Measurements from ENCODE around the gene TBL1X. TPM values are rescaled to one million over a fixed set of nuclear protein-coding genes. Genes with fewer than 3 reads are reported as not detected.

Gene TBL1X
- total RNA-seq, 1 donor from 2014 or later = 21.4 TPM

DNA sequence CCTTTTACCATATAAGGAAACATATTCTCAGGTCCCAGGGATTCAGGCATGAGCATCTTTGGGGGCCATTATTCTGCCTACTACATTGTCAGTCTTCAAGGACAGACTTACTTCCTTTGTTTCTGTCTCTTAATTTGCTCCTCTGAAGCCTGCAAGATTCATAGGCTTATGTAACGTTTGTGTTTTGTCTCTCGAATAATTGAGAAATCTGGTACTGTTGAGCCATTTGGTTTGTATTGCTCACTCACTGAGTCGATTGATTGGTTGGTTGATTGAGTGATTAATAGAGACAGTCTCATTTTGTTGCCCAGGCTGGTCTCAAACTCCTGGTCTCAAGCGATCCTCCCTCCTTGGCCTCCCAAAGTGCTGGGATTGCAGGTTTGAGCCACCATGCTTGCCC is 23.7 kb downstream of the TBL1X start:
- H3K27me3 Mint-ChIP-seq (ENCODE audit: low read depth) = no peaks in the 10 kb centered on the region
- no peak overlapping the region for H3K27ac Mint-ChIP-seq (ENCODE audit: unreplicated experiment)
- peaks cover 22% of the 10 kb centered on the region for H3K9me3 Mint-ChIP-seq (ENCODE audit: low read depth)
- TF ChIP-seq, protein P1, sequence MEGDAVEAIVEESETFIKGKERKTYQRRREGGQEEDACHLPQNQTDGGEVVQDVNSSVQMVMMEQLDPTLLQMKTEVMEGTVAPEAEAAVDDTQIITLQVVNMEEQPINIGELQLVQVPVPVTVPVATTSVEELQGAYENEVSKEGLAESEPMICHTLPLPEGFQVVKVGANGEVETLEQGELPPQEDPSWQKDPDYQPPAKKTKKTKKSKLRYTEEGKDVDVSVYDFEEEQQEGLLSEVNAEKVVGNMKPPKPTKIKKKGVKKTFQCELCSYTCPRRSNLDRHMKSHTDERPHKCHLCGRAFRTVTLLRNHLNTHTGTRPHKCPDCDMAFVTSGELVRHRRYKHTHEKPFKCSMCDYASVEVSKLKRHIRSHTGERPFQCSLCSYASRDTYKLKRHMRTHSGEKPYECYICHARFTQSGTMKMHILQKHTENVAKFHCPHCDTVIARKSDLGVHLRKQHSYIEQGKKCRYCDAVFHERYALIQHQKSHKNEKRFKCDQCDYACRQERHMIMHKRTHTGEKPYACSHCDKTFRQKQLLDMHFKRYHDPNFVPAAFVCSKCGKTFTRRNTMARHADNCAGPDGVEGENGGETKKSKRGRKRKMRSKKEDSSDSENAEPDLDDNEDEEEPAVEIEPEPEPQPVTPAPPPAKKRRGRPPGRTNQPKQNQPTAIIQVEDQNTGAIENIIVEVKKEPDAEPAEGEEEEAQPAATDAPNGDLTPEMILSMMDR (IDR thresholded peaks at IDR 0.05) = no peak
- H3K36me3 Mint-ChIP-seq (ENCODE audit: low read depth) = no peaks in the 10 kb centered on the region
- no peaks in the 10 kb centered on the region for H3K4me1 Mint-ChIP-seq (ENCODE audit: low read depth)
- DNase-seq (ENCODE audit: low spot score) = no peak
- no peak overlapping the region for H3K4me3 Mint-ChIP-seq (ENCODE audit: unreplicated experiment)

DNA sequence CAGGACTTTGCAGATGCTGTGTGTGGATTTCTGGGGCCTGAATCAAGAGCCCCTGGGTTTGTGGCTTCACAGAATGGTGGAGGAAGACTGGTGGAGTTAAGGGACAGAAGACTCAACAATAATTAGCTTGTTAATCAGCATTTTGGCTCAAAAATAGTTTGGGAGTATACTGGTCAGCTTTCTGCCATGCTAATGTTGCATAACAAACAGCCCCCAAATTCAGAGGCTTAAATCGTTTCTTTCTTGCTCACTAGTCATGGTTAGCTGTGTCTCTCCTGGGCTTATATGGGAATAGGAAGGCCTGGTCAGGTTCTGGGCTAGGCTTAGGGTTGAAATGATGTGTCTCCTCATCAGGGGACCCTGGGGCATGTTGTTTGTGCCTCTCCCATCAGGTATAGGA is 24.4 kb downstream of the TBL1X start:
- Mint-ChIP-seq H3K4me3 (ENCODE audit: unreplicated experiment) (no peak overlapping the region), H3K9me3 (ENCODE audit: low read depth) (peaks cover 21% of the 10 kb centered on the region), H3K27ac (ENCODE audit: unreplicated experiment) (no peak overlapping the region), H3K4me1 (ENCODE audit: low read depth) (no peaks in the 10 kb centered on the region), H3K36me3 (ENCODE audit: low read depth) (no peaks in the 10 kb centered on the region), H3K27me3 (ENCODE audit: low read depth) (no peaks in the 10 kb centered on the region)
- TF ChIP-seq, protein P1 (IDR thresholded peaks at IDR 0.05) = no peak
- no peak for DNase-seq (ENCODE audit: low spot score)

DNA sequence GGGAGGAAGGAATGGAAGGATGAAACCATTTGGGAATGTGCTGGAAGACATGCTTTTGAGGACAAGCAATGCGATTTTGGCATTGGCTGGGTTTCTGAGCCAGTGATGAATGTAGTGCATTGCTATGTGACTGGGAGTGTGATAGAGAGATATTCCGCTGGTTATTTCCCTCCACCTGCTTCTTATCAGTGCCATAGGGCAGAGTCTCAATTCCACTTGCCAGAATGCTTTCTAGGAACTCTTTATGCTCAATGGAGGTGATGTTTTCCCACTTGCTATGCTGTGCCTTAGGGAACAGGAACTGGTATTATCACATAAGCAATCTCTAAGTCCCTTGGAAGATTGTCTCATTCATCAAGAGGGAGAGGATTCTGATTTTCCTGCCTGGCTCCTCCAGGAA is 28.0 kb downstream of the TBL1X start:
- no peak for DNase-seq (ENCODE audit: low spot score)
- TF ChIP-seq, protein P1 (IDR thresholded peaks at IDR 0.05) = no peak

DNA sequence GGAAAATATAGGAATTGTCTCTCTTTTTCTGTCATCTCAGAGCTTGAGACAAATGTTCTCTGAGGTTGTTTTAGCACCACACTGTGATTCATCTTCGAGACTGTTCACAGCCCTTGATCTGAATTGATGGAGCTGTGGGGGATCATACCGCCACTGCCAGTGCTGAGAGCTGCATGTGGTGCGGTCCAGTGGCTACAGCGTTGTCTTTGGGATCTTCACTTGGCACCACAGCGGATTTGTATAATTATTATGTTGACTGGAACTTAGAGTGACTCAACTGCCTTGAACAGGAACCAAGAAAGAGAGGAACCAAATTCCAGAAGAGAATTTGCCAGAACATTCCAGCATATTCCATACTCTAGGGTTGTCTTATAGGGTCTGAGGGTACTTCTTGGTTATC is 29.1 kb downstream of the TBL1X start:
- no peak overlapping the region for H3K27ac Mint-ChIP-seq (ENCODE audit: unreplicated experiment)
- peaks cover 3% of the 10 kb centered on the region for H3K36me3 Mint-ChIP-seq (ENCODE audit: low read depth)

More for the DNA sequence above, 28.0 kb downstream of the TBL1X start:
- no peaks in the 10 kb centered on the region for H3K27me3 Mint-ChIP-seq (ENCODE audit: low read depth)
- H3K4me3 Mint-ChIP-seq (ENCODE audit: unreplicated experiment) = no peak overlapping the region
- H3K9me3 Mint-ChIP-seq (ENCODE audit: low read depth) = peaks cover 17% of the 10 kb centered on the region
- H3K36me3 Mint-ChIP-seq (ENCODE audit: low read depth) = peaks cover 3% of the 10 kb centered on the region
- no peak overlapping the region for H3K27ac Mint-ChIP-seq (ENCODE audit: unreplicated experiment)
- no peaks in the 10 kb centered on the region for H3K4me1 Mint-ChIP-seq (ENCODE audit: low read depth)

DNA sequence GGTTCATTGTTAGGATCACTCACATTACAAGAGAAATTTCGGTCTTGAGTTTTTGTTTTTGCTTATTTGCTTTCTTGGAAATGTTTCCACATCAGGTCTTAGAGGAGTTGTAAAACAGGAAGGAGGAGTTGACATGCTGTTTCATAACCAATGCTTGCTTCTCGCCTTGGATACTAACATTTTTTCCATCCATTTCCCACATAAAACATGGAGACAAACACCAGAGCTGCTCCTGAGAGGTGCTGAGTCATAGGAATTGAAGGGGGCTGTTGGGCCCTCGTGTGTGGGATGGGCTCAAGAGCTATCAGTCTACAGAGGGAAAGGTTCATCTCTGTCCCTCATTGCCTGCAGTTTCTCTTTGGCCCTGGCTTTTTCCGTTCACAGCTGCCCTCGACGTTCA is 29.9 kb downstream of the TBL1X start:
- H3K9me3 Mint-ChIP-seq (ENCODE audit: low read depth) = peaks cover 13% of the 10 kb centered on the region
- no peaks in the 10 kb centered on the region for H3K4me1 Mint-ChIP-seq (ENCODE audit: low read depth)
- TF ChIP-seq, protein P1 (IDR thresholded peaks at IDR 0.05) = no peak
- peaks cover 3% of the 10 kb centered on the region for H3K36me3 Mint-ChIP-seq (ENCODE audit: low read depth)
- no peaks in the 10 kb centered on the region for H3K27me3 Mint-ChIP-seq (ENCODE audit: low read depth)
- H3K4me3 Mint-ChIP-seq (ENCODE audit: unreplicated experiment) = no peak overlapping the region
- no peak for DNase-seq (ENCODE audit: low spot score)
- no peak overlapping the region for H3K27ac Mint-ChIP-seq (ENCODE audit: unreplicated experiment)

More for the DNA sequence above, 29.1 kb downstream of the TBL1X start:
- Mint-ChIP-seq H3K4me3 (ENCODE audit: unreplicated experiment) (no peak overlapping the region), H3K9me3 (ENCODE audit: low read depth) (peaks cover 14% of the 10 kb centered on the region), H3K4me1 (ENCODE audit: low read depth) (no peaks in the 10 kb centered on the region), H3K27me3 (ENCODE audit: low read depth) (no peaks in the 10 kb centered on the region)
- TF ChIP-seq, protein P1 (IDR thresholded peaks at IDR 0.05) = no peak
- no peak for DNase-seq (ENCODE audit: low spot score)

Data from chondrocyte (in vitro differentiated cells).